ENCODE measurements around the gene CADM2.
"Not testable (repeated sequence)": the region's sequence is repeated elsewhere in the genome, so short reads cannot be mapped to it uniquely, and the experiment has no call there.

The CADM2 gene

GRCh38 chr3:85102781-85103180 lies 144.0 kb downstream of the CADM2 start:
- no peak for DNase-seq (ENCODE audit: low read depth)
- no peak overlapping the region for H3K4me3 ChIP-seq (ENCODE audit: low read depth, low read length)
- TF ChIP-seq, protein P1, sequence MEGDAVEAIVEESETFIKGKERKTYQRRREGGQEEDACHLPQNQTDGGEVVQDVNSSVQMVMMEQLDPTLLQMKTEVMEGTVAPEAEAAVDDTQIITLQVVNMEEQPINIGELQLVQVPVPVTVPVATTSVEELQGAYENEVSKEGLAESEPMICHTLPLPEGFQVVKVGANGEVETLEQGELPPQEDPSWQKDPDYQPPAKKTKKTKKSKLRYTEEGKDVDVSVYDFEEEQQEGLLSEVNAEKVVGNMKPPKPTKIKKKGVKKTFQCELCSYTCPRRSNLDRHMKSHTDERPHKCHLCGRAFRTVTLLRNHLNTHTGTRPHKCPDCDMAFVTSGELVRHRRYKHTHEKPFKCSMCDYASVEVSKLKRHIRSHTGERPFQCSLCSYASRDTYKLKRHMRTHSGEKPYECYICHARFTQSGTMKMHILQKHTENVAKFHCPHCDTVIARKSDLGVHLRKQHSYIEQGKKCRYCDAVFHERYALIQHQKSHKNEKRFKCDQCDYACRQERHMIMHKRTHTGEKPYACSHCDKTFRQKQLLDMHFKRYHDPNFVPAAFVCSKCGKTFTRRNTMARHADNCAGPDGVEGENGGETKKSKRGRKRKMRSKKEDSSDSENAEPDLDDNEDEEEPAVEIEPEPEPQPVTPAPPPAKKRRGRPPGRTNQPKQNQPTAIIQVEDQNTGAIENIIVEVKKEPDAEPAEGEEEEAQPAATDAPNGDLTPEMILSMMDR (conservative IDR thresholded peaks at IDR 0.05; ENCODE audit: low read depth, low read length) = no peak

DNA sequence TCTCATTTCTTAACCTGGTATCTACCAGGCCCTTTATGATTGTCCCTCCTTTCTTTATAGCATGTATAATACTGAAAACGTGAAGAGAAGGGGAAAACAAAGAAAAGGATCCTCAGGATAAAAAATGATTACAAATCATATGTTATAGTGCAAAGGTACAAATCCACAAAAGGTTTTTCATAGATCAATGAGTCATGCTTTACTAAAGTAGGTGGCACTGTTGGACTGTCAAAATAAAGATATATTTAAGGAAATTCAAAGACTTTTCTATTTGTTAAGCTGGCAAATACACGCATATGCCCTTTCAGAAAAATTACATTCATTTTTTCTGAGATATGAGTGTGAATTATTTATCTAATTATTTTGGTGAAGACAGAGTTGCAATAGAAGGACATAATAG lies 151.6 kb downstream of the CADM2 start:
- DNase-seq (ENCODE audit: low read depth) = no peak
- H3K4me3 ChIP-seq (ENCODE audit: low read depth, low read length) = no peak overlapping the region
- TF ChIP-seq, protein P1 (conservative IDR thresholded peaks at IDR 0.05; ENCODE audit: low read depth, low read length) = no peak

- no peak for DNase-seq (ENCODE audit: low read depth)
- TF ChIP-seq, protein P1 (conservative IDR thresholded peaks at IDR 0.05; ENCODE audit: low read depth, low read length) = no peak
- H3K4me3 ChIP-seq (ENCODE audit: low read depth, low read length) = no peak overlapping the region
Observed at GRCh38 chr3:85120879-85121278, 162.1 kb downstream of the CADM2 start.

DNA sequence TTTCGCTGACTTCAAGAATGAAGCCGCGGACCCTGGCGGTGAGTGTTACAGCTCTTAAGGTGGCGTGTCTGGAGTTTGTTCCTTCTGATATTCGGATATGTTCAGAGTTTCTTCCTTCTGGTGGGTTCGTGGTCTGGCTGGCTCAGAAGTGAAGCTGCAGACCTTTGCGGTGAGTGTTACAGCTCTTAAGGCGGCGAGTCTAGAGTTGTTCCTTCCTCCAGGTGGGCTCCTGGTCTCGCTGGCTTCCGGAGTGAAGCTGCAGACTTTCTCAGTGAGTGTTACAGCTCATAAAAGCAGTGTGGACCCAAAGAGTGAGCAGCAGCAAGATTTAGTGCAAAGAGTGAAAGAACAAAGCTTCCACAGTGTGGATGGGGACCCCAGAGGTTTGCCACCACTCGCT lies 174.1 kb downstream of the CADM2 start:
- H3K4me3 ChIP-seq (ENCODE audit: low read depth, low read length); DNase-seq (ENCODE audit: low read depth): not testable (repeated sequence)

DNA sequence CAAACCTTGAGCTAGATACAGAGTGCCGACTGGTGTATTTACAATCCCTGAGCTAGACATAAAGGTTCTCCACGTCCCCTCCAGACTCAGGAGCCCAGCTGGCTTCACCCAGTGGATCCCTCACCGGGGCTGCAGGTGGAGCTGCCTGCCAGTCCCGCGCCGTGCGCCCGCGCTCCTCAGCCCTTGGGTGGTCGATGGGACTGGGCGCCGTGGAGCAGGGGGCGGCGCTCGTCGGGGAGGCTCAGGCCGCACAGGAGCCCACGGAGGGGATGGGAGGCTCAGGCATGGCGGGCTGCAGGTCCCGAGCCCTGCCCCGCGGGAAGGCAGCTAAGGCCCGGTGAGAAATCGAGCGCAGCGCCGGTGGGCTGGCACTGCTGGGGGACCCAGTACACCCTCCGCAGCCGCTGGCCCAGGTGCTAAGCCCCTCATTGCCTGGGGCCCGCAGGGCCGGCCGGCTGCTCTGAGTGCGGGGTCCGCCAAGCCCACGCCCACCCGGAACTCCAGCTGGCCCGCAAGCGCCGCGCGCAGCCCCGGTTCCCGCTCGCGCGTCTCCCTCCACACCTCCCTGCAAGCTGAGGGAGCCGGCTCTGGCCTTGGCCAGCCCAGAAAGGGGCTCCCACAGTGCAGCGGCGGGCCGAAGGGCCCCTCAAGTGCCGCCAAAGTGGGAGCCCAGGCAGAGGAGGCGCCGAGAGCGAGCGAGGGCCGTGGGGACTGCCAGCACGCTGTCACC lies 175.1 kb downstream of the CADM2 start:
- not testable (repeated sequence) for H3K4me3 ChIP-seq (ENCODE audit: low read depth, low read length)

DNA sequence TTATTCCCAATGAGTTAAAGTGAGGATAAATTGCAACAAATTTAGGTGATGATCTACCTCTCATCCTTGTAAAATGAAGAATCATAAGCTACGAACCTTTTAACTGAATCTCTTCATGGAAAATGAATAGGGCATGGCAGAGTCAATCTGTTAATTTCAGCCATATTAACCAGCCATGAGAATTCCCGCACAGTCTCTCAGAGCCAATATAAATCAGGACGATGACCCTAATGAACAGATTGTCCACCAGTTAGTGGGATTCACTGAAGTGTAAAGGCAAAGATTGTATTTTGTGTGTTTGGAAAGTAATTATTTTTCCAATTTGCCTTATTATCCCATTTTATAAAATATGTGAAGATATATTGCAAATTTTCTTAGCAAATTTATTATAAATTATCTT lies 183.8 kb downstream of the CADM2 start:
- TF ChIP-seq, protein P1 (conservative IDR thresholded peaks at IDR 0.05; ENCODE audit: low read depth, low read length) = no peak
- DNase-seq (ENCODE audit: low read depth) = no peak
- H3K4me3 ChIP-seq (ENCODE audit: low read depth, low read length) = no peak overlapping the region

More for the DNA sequence above, 175.1 kb downstream of the CADM2 start:
- DNase-seq (ENCODE audit: low read depth) = not testable (repeated sequence)

DNA sequence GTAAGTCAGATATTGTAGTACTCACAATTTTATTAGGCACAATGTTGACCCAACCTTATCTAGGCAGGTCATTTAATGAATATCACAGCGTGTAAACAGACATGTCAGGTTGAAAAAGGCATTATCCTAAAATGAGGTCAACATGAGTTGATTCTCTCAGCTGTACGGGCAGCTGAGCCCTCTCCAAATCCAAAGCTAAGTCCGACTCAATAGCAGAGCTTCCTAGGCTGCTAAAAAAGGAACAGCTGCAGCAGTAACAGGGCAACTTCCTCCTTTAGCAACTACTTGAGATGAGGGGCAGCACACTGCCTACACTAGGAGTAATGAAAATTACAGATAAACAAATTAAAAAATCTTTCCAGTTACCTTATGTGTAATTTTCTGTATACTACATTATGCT lies 189.2 kb downstream of the CADM2 start:
- DNase-seq (ENCODE audit: low read depth) = no peak
- no peak overlapping the region for H3K4me3 ChIP-seq (ENCODE audit: low read depth, low read length)
- TF ChIP-seq, protein P1 (conservative IDR thresholded peaks at IDR 0.05; ENCODE audit: low read depth, low read length) = no peak

- TF ChIP-seq, protein P1 (conservative IDR thresholded peaks at IDR 0.05; ENCODE audit: low read depth, low read length) = no peak
- H3K4me3 ChIP-seq (ENCODE audit: low read depth, low read length) = no peak overlapping the region
- no peak for DNase-seq (ENCODE audit: low read depth)
Observed at GRCh38 chr3:85151555-85151954, 192.8 kb downstream of the CADM2 start.

DNA sequence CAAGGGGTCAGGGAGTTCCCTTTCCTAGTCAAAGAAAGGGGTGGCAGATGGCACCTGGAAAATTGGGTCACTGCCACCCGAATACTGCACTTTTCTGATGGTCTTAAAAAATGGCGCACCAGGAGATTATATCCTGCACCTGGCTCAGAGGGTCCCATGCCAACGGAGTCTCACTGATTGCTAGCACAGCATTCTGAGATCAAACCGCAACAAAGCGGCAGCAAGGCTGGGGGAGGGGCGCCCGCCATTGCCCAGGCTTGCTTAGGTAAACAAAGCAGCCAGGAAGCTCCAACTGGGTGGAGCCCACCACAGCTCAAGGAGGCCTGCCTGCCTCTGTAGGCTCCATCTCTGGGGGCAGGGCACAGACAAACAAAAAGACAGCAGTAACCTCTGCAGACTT lies 194.5 kb downstream of the CADM2 start:
- DNase-seq (ENCODE audit: low read depth); H3K4me3 ChIP-seq (ENCODE audit: low read depth, low read length): not testable (repeated sequence)

All from choroid plexus epithelial cell (primary cell).